Measurements from ENCODE around the gene PEX11A. TPM values are rescaled to one million over a fixed set of nuclear protein-coding genes. Genes with fewer than 3 reads are reported as not detected.

PEX11A gene
- total RNA-seq, 1 donor from 2014 or later = 10.1 TPM

DNA sequence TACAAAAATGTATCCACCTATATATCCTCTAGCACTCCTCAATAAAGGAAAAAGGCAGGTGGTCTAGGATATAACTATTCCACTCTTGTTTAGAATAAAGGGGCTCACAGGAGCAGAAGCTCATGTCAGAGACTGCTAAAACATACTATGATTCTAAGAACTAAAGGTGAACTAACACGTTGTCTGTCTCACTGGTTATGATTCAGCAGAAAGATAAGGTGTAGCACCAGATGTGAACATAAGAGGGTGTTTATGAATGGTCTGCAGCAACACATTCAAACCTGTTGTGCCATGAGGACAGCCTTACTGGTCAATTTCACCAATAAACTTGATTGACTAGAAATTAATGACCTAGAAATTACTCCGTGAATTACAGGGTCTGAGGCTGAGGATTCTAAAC, 4.6 kb downstream of the PEX11A start:
- Histone ChIP-seq H3K27me3 (ENCODE audit: low read depth) (no peaks in the 10 kb centered on the region), H3K4me1 (peaks cover 12% of the 10 kb centered on the region), H3K27ac (no peak overlapping the region), H3K9me3 (no peaks in the 10 kb centered on the region), H3K4me3 (no peak overlapping the region), H3K36me3 (peaks cover 22% of the 10 kb centered on the region)
- intact Hi-C loops (cut with DNase I) = no loop called here
- no peak for TF ChIP-seq CTCF (IDR thresholded peaks at IDR 0.05)
- DNase-seq (no peak), ATAC-seq (no peak)

DNA sequence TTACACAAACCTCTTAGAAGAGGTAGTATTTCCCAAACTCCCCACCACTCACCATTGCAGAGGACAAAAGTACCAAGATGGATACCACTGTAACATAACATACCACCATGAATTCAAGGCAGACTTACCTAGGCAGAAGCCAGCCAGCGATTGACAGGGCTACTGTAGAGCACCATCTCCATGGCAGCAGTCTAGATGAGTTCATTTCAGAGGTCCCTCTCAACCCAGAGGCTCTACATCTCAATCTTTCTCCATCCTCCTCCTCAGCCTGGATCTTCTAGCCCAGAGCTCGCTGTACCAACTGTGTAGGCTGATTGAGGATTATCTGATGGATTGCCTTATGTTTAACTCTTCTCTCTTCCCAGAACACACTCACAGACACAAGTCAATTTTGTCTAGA, 9.4 kb downstream of the PEX11A start:
- Histone ChIP-seq H3K27ac (peak overlapping the region; percentile 59), H3K36me3 (peaks cover 20% of the 10 kb centered on the region), H3K9me3 (no peaks in the 10 kb centered on the region), H3K4me3 (no peak overlapping the region), H3K4me1 (peaks cover 19% of the 10 kb centered on the region), H3K27me3 (ENCODE audit: low read depth) (no peaks in the 10 kb centered on the region)
- ATAC-seq = peak in 1 of 2 donors; percentile 9
- intact Hi-C loops (cut with DNase I) = no loop called here
- no peak for DNase-seq
- TF ChIP-seq CTCF (IDR thresholded peaks at IDR 0.05) = no peak

DNA sequence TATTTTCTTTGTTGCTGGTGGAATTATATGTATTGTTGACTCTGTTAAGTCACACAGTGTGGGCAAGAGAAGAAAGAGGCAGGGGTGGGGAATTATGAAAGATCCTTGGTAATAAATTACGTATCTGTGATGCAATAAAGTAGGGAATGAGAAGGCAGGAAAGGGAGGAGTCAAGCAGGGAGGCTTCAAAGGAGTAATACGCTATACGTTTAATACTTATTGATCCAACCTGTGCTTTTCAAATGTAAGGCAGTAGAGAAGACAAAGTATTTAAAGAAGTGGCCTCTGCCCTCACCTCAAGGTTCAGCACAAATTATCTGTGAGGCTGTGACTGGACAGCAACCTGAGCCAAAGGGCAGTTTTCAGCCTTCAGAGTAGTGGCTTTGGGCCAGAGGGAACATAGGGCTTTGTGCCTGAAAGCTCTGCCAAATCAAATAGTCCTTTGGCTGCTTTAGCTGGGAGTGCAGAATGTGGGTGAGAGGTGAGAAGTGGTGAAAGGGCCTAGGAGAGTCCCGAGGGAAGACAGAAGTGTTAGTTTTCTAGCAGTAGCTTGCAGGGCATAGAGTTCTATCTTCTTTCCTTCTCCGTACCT, 10.2 kb downstream of the PEX11A start:
- intact Hi-C loops (cut with DNase I) = no loop called here
- Histone ChIP-seq H3K4me1 (peaks cover 19% of the 10 kb centered on the region), H3K4me3 (no peak overlapping the region), H3K36me3 (peaks cover 16% of the 10 kb centered on the region), H3K9me3 (no peaks in the 10 kb centered on the region), H3K27me3 (ENCODE audit: low read depth) (no peaks in the 10 kb centered on the region), H3K27ac (peak overlapping the region; percentile 59)
- ATAC-seq (peak; percentile 95 to 97), DNase-seq (no peak)
- no peak for TF ChIP-seq CTCF (IDR thresholded peaks at IDR 0.05)

DNA sequence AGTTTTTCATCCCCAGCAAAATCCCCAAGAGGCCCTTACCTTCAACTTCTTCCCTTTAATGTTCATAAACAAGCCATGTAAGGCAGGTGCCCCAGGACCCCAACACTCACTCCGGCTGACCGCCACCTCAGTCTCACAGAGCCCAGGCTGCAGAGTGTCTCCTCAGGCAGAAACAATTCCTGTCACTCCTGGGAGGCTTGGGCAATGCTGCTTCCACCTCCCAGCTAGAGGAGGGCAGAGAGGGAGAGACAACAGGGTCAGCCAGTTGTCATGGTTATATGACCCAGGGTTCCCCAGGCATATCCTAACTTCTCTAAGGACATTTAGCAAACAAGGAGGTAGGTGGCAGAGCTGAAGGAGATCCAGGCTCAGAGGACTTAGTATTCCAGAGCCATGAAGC, 11.3 kb downstream of the PEX11A start, which contains the start of gene PLIN1:
Gene PLIN1, minus strand, starts transcription at position 156 of the 400 bp plus-strand sequence. CDS start 1,878 bp downstream, outside the sequence.
- H3K4me3 ChIP-seq = no peak within 1 kb of the TSS
- H3K9me3 ChIP-seq = no peaks in the 10 kb centered on the region
- H3K36me3 ChIP-seq = peaks cover 10% of the 10 kb centered on the region
- TF ChIP-seq CTCF (IDR thresholded peaks at IDR 0.05) = no peak
- DNase-seq (no peak), ATAC-seq (no peak)
- peaks cover 19% of the 10 kb centered on the region for H3K4me1 ChIP-seq
- intact Hi-C loops (cut with DNase I) = no loop called here
- peak within 1 kb of the TSS; percentile 59 for H3K27ac ChIP-seq
- no peaks in the 10 kb centered on the region for H3K27me3 ChIP-seq (ENCODE audit: low read depth)

GRCh38 chr15:89677381-89677780, 13.2 kb downstream of the PEX11A start:
- DNase-seq (no peak), ATAC-seq (no peak)
- Histone ChIP-seq H3K4me3 (no peak overlapping the region), H3K4me1 (peaks cover 19% of the 10 kb centered on the region), H3K9me3 (no peaks in the 10 kb centered on the region), H3K27ac (no peak overlapping the region), H3K27me3 (ENCODE audit: low read depth) (no peaks in the 10 kb centered on the region), H3K36me3 (no peaks in the 10 kb centered on the region)
- intact Hi-C loops (cut with DNase I) = no loop called here
- no peak for TF ChIP-seq CTCF (IDR thresholded peaks at IDR 0.05)

Measured in lower lobe of right lung (tissue), 2 donors.